Body of pancreas (tissue), 4 donors: ENCODE measurements around the gene CDC42EP5. TPM values are rescaled to one million over a fixed set of nuclear protein-coding genes. Genes with fewer than 3 reads are reported as not detected.
"Not testable (repeated sequence)": the region's sequence is repeated elsewhere in the genome, so short reads cannot be mapped to it uniquely, and the experiment has no call there.

Experiments used
- ATAC-seq: fragments of 150-250 bp; one replicate; pipeline ENCODE4 v1.9.1; 2016
- DNase-seq, 4 donors: peaks; one replicate each; pipeline ENCODE4 v3.0.0-alpha.2; 2019
- H3K27ac ChIP-seq, 4 donors: fragments of 200-600 bp; sonication (generic); 1 replicate in 3 of 4; 2 replicates in 1 of 4; pipeline versions ENCODE4 v1.5.1 to v1.6.1; 2016 to 2019; ENCODE audit warnings: mild to moderate bottlenecking in 1 of 4, mixed read lengths in 1 of 4, moderate library complexity in 1 of 4
- H3K27me3 ChIP-seq, 2 donors: fragments of 200-600 bp; sonication (generic); one replicate each; pipeline ENCODE4 v1.6.0; 2016; ENCODE audit warnings: mild to moderate bottlenecking in 1 of 2
- H3K36me3 ChIP-seq, 2 donors: fragments of 200-600 bp; sonication (generic); replicated peaks in 1 of 2; 2 replicates each; pipeline ENCODE4 v1.5.1; 2016; ENCODE audit warnings: low read depth in 2 of 2; ENCODE audit not compliant: insufficient read depth in 1 of 2
- H3K4me1 ChIP-seq: fragments of 200-600 bp; sonication (generic); one replicate; pipeline ENCODE4 v1.6.0; 2016
- H3K4me3 ChIP-seq, 2 donors: fragments of 200-600 bp; sonication (generic); 1 replicate in 1 of 2; 2 replicates in 1 of 2; pipeline ENCODE4 v1.5.1; 2016 to 2019
- H3K9me3 ChIP-seq, 3 donors: fragments of 200-600 bp; sonication (generic); 1 replicate in 2 of 3; 2 replicates in 1 of 3; pipeline ENCODE4 v1.5.1; 2016
- POLR2A ChIP-seq, 3 donors: fragments of 450-650 bp; IDR thresholded peaks; one replicate each; pipeline ENCODE4 v1.6.1; 2016; ENCODE audit warnings: antibody characterized with exemption in 3 of 3, mild to moderate bottlenecking in 2 of 3
- WGBS, 2 donors: methylation state at CpG; one replicate each; pipeline ENCODE4 v1.1.5; 2017; 5-methylcytosine and 5-hydroxymethylcytosine counted together
- intact Hi-C: fragments of 100-400 bp; cut with DNase I; formaldehyde crosslinking; loops from one replicate; pipeline ENCODE4 v1.15.1; 2023
- total RNA-seq, 2 donors: library from RNA; depleted of rRNA; stranded (reverse); fragments of >200 nt; gene quantifications; one replicate each; pipeline ENCODE4 v1.1.0, GENCODE V29; 2016
- TF ChIP-seq, protein P1 (sequence below), 7 experiments: fragments of 450-650 bp in 4 of 7; fragments of 200-600 bp in 3 of 7; sonication (generic) in 3 of 7; IDR thresholded peaks; one replicate each; pipeline ENCODE4 v1.5.1; 2016 to 2019; ENCODE audit warnings: antibody characterized with exemption in 7 of 7

Gene CDC42EP5
- total RNA-seq, 2 donors from 2014 or later: 18.2 to 92.9 TPM

DNA sequence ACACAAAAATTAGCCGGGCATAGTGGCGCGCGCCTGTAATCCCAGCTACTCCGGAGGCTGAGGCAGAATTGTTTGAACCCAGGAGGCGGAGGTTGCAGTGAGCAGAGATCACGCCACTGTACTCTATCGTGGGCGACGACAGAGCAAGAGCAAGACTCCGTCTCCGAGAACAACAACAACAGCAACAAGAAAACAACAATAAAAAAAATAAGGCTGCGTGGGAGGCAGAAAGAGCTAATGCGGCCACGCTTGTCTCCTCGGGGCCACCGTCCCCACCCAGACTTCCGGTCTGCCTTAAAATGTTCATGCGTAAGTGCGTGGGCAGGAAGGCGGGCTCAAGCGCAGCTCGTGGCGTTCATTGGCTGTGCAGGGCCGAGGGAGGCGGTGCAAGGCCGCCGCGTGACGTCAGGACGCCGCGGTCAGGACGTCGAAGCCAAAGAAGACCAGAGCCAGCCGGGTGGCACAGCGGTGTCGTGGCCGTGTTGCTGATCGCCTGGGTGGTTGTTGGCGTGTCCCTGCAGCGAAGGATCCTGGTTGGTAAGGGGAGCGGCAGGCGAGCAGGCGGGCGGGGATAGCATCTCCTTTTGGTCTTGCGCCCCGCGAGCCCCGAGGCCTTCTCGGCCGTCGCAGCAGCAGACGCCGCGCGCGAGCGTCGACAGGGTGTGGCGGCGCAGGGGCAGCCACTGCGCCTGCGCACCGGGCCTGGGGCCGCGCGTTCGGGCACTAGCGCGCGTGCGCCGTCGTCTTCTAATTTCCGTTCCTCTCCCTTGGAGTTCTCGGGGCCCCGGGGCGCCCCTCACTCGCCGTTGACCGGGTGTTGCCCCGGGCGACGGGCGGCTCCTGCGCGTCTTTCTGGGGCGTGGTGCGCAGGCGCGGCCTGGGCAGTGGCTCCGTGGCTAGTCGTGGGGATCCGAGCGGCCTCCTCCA, 24.1 kb downstream of the CDC42EP5 start, which contains the start of gene LENG8:
LENG8 (plus strand) TSS at position 426 of the 927 bp plus-strand sequence. CDS start 2,146 bp downstream, outside the sequence.
- peaks cover 13 to 15% of the 10 kb centered on the region in 2 donors for H3K36me3 ChIP-seq
- WGBS, 2 donors: 1% methylated on average over 33 to 96 of the region's 96 CpGs
- no peaks in the 10 kb centered on the region for H3K9me3 ChIP-seq
- TF ChIP-seq, protein P1, sequence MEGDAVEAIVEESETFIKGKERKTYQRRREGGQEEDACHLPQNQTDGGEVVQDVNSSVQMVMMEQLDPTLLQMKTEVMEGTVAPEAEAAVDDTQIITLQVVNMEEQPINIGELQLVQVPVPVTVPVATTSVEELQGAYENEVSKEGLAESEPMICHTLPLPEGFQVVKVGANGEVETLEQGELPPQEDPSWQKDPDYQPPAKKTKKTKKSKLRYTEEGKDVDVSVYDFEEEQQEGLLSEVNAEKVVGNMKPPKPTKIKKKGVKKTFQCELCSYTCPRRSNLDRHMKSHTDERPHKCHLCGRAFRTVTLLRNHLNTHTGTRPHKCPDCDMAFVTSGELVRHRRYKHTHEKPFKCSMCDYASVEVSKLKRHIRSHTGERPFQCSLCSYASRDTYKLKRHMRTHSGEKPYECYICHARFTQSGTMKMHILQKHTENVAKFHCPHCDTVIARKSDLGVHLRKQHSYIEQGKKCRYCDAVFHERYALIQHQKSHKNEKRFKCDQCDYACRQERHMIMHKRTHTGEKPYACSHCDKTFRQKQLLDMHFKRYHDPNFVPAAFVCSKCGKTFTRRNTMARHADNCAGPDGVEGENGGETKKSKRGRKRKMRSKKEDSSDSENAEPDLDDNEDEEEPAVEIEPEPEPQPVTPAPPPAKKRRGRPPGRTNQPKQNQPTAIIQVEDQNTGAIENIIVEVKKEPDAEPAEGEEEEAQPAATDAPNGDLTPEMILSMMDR (IDR thresholded peaks at IDR 0.05): peak in 2 of 7 experiments; percentile 17 to 24
- TF ChIP-seq POLR2A (IDR thresholded peaks at IDR 0.05): peak; percentile 97 to 99 (median 99)
- peaks cover 75% of the 10 kb centered on the region for H3K4me1 ChIP-seq
- H3K4me3 ChIP-seq: peak within 1 kb of the TSS; percentile 60 to 78
- H3K27ac ChIP-seq: peak within 1 kb of the TSS; percentile 94 to 100 (median 98)
- intact Hi-C loops: no loop called here
- no peaks in the 10 kb centered on the region for H3K27me3 ChIP-seq
- ATAC-seq: peak; percentile 93
- peak; percentile 86 to 99 (median 98) for DNase-seq

DNA sequence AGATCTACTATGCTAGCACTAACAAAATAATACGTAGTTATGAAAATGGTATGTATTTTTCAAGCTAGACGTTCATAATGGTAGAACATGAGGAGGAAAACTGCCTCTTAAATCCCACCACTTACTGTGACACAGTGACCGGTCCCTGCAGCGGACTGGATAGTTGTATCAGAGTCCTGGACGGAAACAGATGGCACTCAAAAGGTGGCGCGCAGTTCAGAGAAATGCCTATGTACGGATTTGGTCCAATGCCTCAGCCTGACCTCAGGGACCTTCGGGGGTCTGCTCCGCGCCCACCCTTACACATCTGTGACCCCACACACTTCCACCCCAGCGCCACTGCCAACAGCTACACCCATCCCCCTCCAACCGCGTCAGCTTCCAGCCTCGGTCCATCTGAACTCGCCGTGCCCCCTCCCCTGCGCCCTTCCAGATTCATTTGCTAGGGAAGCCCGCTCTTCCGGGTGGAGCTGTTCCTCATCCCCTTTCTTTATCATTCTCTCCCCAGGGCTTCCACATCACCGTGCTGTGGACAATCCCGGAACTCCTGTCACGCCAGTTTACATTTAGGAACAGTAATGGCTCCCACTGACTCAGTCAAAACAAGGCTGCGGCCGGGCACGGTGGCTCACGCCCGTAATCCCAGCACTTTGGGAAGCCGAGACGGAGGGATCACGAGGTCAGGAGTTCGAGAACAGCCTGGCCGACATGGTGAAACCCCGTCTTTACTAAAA, 24.9 kb downstream of the CDC42EP5 start:
- no peaks in the 10 kb centered on the region for H3K9me3 ChIP-seq

DNA sequence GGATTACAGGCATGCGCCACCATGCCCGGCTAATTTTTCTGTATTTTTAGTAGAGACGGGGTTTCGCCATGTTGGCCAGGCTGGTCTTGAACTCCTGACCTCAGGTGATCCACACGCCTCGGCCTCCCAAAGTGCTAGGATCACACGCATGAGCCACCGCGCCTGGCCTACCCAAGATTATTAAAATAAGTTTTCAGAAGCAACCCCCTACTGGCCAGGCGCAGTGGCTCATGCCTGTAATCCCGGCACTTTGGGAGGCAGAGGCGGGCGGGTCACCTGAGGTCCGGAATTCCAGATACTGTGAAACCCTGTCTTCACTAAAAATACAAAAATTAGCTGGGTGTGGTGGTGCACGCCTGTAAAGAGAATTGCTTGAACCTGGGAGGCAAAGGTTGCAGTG, 26.7 kb downstream of the CDC42EP5 start:
- intact Hi-C loops, ATAC-seq, H3K36me3 ChIP-seq, H3K27me3 ChIP-seq, H3K9me3 ChIP-seq, H3K4me3 ChIP-seq: not testable (repeated sequence)
- peak overlapping the region in 3 of 4 donors; percentile 46 to 98 (median 94) for H3K27ac ChIP-seq
- peak in 2 of 4 donors; percentile 33 to 60 for DNase-seq
- peaks cover 49% of the 10 kb centered on the region for H3K4me1 ChIP-seq
- WGBS, 2 donors: 59 to 66% methylated on average over 15 of the region's 15 CpGs
- TF ChIP-seq, protein P1 (IDR thresholded peaks at IDR 0.05): peak in 4 of 7 experiments; percentile 8 to 38 (median 22)

More for the DNA sequence above, 24.9 kb downstream of the CDC42EP5 start:
- DNase-seq (peak; percentile 70 to 79 (median 72)), ATAC-seq (peak; percentile 36)
- 0 to 1% methylated on average over 32 to 34 of the region's 34 CpGs for WGBS, 2 donors
- TF ChIP-seq, protein P1 (IDR thresholded peaks at IDR 0.05): peak in 2 of 7 experiments; percentile 5 to 12
- TF ChIP-seq POLR2A (IDR thresholded peaks at IDR 0.05): no peak
- Histone ChIP-seq H3K4me3 (peak overlapping the region; percentile 24 to 38), H3K27ac (peak overlapping the region; percentile 94 to 100 (median 98)), H3K4me1 (peaks cover 68% of the 10 kb centered on the region), H3K36me3 (peaks cover 4 to 8% of the 10 kb centered on the region in 2 donors), H3K27me3 (no peaks in the 10 kb centered on the region)
- intact Hi-C loops: no loop called here

DNA sequence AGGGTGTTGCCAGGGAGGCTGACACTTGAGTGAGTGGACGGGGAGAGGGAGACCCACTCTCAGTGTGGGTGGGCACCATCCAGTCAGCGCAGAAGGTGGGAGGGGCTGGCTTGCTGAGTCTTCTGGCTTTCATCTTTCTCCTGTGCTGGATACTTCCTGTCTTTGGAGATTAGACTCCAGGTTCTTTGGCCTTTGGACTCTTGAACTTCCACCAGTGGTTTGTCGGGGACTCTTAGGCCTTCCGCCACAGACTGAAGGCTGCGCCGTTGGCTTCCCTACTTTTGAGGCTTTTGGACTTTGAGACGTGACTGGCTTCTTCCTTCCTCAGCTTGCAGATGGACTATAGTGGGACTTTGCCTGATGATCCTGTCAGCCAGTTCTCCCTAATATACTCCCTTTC, 28.4 kb downstream of the CDC42EP5 start:
- DNase-seq: peak in 3 of 4 donors; percentile 60 to 68 (median 62)

More for the DNA sequence above, 28.4 kb downstream of the CDC42EP5 start:
- Histone ChIP-seq H3K9me3 (no peaks in the 10 kb centered on the region), H3K27ac (peak overlapping the region in 3 of 4 donors; percentile 60 to 94 (median 62)), H3K36me3 (no peaks in the 10 kb centered on the region), H3K27me3 (no peaks in the 10 kb centered on the region), H3K4me3 (no peak overlapping the region), H3K4me1 (peaks cover 42% of the 10 kb centered on the region)
- ATAC-seq: no peak
- 53 to 54% methylated on average over 6 to 7 of the region's 7 CpGs for WGBS, 2 donors
- intact Hi-C loops: no loop called here
- TF ChIP-seq, protein P1 (IDR thresholded peaks at IDR 0.05): no peak
- no peak for TF ChIP-seq POLR2A (IDR thresholded peaks at IDR 0.05)
